Measurements from ENCODE around the gene ENO1.

GRCh38 chr1:8903908-8904650, 25.6 kb upstream of the ENO1 start:
- TF ChIP-seq, protein P1, sequence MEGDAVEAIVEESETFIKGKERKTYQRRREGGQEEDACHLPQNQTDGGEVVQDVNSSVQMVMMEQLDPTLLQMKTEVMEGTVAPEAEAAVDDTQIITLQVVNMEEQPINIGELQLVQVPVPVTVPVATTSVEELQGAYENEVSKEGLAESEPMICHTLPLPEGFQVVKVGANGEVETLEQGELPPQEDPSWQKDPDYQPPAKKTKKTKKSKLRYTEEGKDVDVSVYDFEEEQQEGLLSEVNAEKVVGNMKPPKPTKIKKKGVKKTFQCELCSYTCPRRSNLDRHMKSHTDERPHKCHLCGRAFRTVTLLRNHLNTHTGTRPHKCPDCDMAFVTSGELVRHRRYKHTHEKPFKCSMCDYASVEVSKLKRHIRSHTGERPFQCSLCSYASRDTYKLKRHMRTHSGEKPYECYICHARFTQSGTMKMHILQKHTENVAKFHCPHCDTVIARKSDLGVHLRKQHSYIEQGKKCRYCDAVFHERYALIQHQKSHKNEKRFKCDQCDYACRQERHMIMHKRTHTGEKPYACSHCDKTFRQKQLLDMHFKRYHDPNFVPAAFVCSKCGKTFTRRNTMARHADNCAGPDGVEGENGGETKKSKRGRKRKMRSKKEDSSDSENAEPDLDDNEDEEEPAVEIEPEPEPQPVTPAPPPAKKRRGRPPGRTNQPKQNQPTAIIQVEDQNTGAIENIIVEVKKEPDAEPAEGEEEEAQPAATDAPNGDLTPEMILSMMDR (IDR thresholded peaks at IDR 0.05; ENCODE audit: borderline replicate concordance, extremely low read depth, low read length, poor library complexity, severe bottlenecking), result no peak
- no peak for TF ChIP-seq EZH2 (IDR thresholded peaks at IDR 0.05; ENCODE audit: borderline replicate concordance, low read depth, low read length, severe bottlenecking)

Data from DND-41 (cell line).